Endothelial cell of umbilical vein (primary cell): ENCODE data around the gene GLT8D1. TPM values are rescaled to one million over a fixed set of nuclear protein-coding genes. Genes with fewer than 3 reads are reported as not detected.

ENCODE experiments used
- BruUV-seq: library from RNA; stranded (reverse); fragments of 400-500 nt; replicated peaks from 2 replicates; lab custom pipeline; 2021; lab: Mats Ljungman, UMichigan
- CTCF ChIA-PET: fragments of 300-600, 350-600 bp; sonication (Branson Sonifier 250); formaldehyde crosslinking; loops from one replicate; lab custom pipeline; 2021; ENCODE audit warnings: antibody characterized with exemption, inconsistent platforms; lab: Charles Lee
- POLR2A ChIA-PET: fragments of 300-600, 350-600 bp; sonication (Branson Sonifier 250); formaldehyde crosslinking; loops from one replicate; lab custom pipeline; 2021; ENCODE audit warnings: antibody characterized with exemption, inconsistent platforms; lab: Charles Lee
- DNase-seq: peaks from one replicate; pipeline ENCODE4 v3.0.0-alpha.2; 2011; ENCODE audit warnings: low read depth, low spot score
- FAIRE-seq: peaks from 2 replicates; lab custom pipeline; 2011; peaks lifted over from hg19 to GRCh38; lab: Jason Lieb, UNC
- H2AFZ ChIP-seq: 2 replicates; pipeline ENCODE4 v1.6.0; 2012; ENCODE audit warnings: low read depth, low read length, control low read depth, inconsistent platforms
- H3K27ac ChIP-seq: 2 replicates; pipeline ENCODE4 v1.5.1; 2011; ENCODE audit warnings: low read depth, mild to moderate bottlenecking, control low read depth, low read length, moderate library complexity; ENCODE audit not compliant: insufficient read depth
- H3K27me3 ChIP-seq, 2 experiments: 2 replicates each; pipeline versions ENCODE4 v1.6.0 to v1.6.1; 2011; ENCODE audit warnings: low read length in 2 of 2, mixed read lengths in 1 of 2; ENCODE audit not compliant: control insufficient read depth in 2 of 2, insufficient read depth in 2 of 2
- H3K36me3 ChIP-seq, 2 experiments: 2 replicates in 1 of 2; 3 replicates in 1 of 2; pipeline ENCODE4 v1.5.1; 2011; ENCODE audit warnings: low read length in 2 of 2, mild to moderate bottlenecking in 1 of 2, moderate library complexity in 1 of 2; ENCODE audit not compliant: control insufficient read depth in 2 of 2, insufficient read depth in 2 of 2; ENCODE audit errors: extremely low read depth in 1 of 2
- H3K4me1 ChIP-seq: 3 replicates; pipeline ENCODE4 v1.5.1; 2011; ENCODE audit warnings: mild to moderate bottlenecking, low read length; ENCODE audit not compliant: control insufficient read depth, insufficient read depth; ENCODE audit errors: extremely low read depth
- H3K4me2 ChIP-seq: 2 replicates; pipeline ENCODE4 v1.6.1; 2011; ENCODE audit warnings: low read length, control low read depth, mixed read lengths; ENCODE audit not compliant: insufficient read depth
- H3K4me3 ChIP-seq, 3 experiments: fragments of 200-600 bp in 1 of 3; sonication (generic), shearing (Covaris generic) in 1 of 3; replicated peaks in 1 of 3; 2 replicates each; pipeline ENCODE4 v1.5.1; 2011 to 2016; ENCODE audit warnings: control low read depth in 3 of 3, low read length in 3 of 3, mild to moderate bottlenecking in 2 of 3, inconsistent platforms in 1 of 3, low read depth in 1 of 3, moderate library complexity in 1 of 3; ENCODE audit not compliant: insufficient read depth in 1 of 3
- H3K79me2 ChIP-seq: 2 replicates; pipeline ENCODE4 v1.6.0; 2012; ENCODE audit warnings: low read length, inconsistent platforms; ENCODE audit not compliant: control insufficient read depth, insufficient read depth
- H3K9ac ChIP-seq: replicated peaks from 2 replicates; pipeline ENCODE3; 2011; ENCODE audit warnings: low read length, control low read depth; ENCODE audit not compliant: insufficient read depth; ENCODE audit errors: extremely low read depth
- H3K9me1 ChIP-seq: replicated peaks from 3 replicates; pipeline ENCODE4 v1.6.0; 2011; ENCODE audit warnings: mild to moderate bottlenecking, low read length; ENCODE audit not compliant: control insufficient read depth, insufficient read depth; ENCODE audit errors: extremely low read depth
- H3K9me3 ChIP-seq: replicated peaks from 2 replicates; pipeline ENCODE4 v1.5.1; 2012; ENCODE audit warnings: low read length, inconsistent platforms; ENCODE audit not compliant: control insufficient read depth, insufficient read depth
- H4K20me1 ChIP-seq: replicated peaks from 2 replicates; pipeline ENCODE3; 2011; ENCODE audit warnings: mild to moderate bottlenecking, low read length; ENCODE audit not compliant: control insufficient read depth, insufficient read depth; ENCODE audit errors: extremely low read depth
- CTCF ChIP-seq, 2 donors: IDR thresholded peaks; 1 replicate in 1 of 2; 2 replicates in 1 of 2; pipeline ENCODE4 v1.5.1; 2011; ENCODE audit warnings: low read length in 2 of 2, mild to moderate bottlenecking in 2 of 2, moderate library complexity in 2 of 2, control low read depth in 1 of 2, inconsistent platforms in 1 of 2, low read depth in 1 of 2; ENCODE audit not compliant: insufficient read depth in 1 of 2; ENCODE audit errors: extremely low read depth in 1 of 2
- EZH2 ChIP-seq: IDR thresholded peaks from 2 replicates; pipeline ENCODE4 v1.6.1; 2012; ENCODE audit warnings: borderline replicate concordance, low read depth, mild to moderate bottlenecking, moderate library complexity, low read length, inconsistent platforms; ENCODE audit not compliant: severe bottlenecking
- FOS ChIP-seq: IDR thresholded peaks from 2 replicates; pipeline ENCODE4 v1.6.1; 2011; ENCODE audit warnings: mild to moderate bottlenecking, low read length, moderate library complexity, borderline replicate concordance; ENCODE audit not compliant: insufficient read depth
- GATA2 ChIP-seq: IDR thresholded peaks from 2 replicates; pipeline ENCODE4 v1.7.0; 2011; ENCODE audit warnings: low read depth, mild to moderate bottlenecking, moderate library complexity, mixed read lengths, low read length; ENCODE audit not compliant: insufficient read length, insufficient read depth
- JUN ChIP-seq: IDR thresholded peaks from 2 replicates; pipeline ENCODE4 v1.6.1; 2011; ENCODE audit warnings: borderline replicate concordance, low read depth; ENCODE audit not compliant: insufficient read length, insufficient read depth
- MAX ChIP-seq: IDR thresholded peaks from 2 replicates; pipeline ENCODE4 v1.6.1; 2011; ENCODE audit not compliant: insufficient read depth, insufficient read length
- MYC ChIP-seq: IDR thresholded peaks from one replicate; pipeline ENCODE4 v1.6.1; 2011; ENCODE audit warnings: mild to moderate bottlenecking, low read depth, low read length
- POLR2A ChIP-seq: IDR thresholded peaks from 2 replicates; pipeline ENCODE4 v1.6.1; 2012; ENCODE audit warnings: low read depth, mild to moderate bottlenecking, control low read depth, low read length
- POLR2AphosphoS5 ChIP-seq: IDR thresholded peaks from 2 replicates; pipeline ENCODE4 v1.6.1; 2012; ENCODE audit warnings: low read depth, mild to moderate bottlenecking, control low read depth, low read length, moderate library complexity; ENCODE audit not compliant: insufficient read depth
- dilution Hi-C: fragments of 300-500 bp; cut with MboI; formaldehyde crosslinking; loops from one replicate; pipeline ENCODE4 v1.15.0; 2019; ENCODE audit warnings: low sequenced_read_pairs; ENCODE audit not compliant: extremely low pct_ligation_motif_present
- intact Hi-C: fragments of 100-400 bp; cut with micrococcal nuclease; formaldehyde crosslinking; loops from one replicate; pipeline ENCODE4 v1.10.0; 2022
- polyA plus RNA-seq, 4 experiments: library from polyadenylated mRNA; depleted of rRNA in 3 of 4; stranded (reverse) in 3 of 4; unstranded in 1 of 4; fragments of >200 nt; gene quantifications; 2 replicates each; pipeline versions ENCODE4 v1.2.1 to v1.2.3, GENCODE V29; 2011 to 2012; ENCODE audit warnings: missing spikeins in 1 of 4
- total RNA-seq: library from RNA; stranded (reverse); gene quantifications from 2 replicates; pipeline ENCODE4 v1.2.3, GENCODE V29; 2021

The GLT8D1 gene
- total and polyA plus RNA-seq, 2 donors (not counting 3 experiments of a cell fraction or from before 2014, with no cell fraction given), result 63.7 to 73.5 TPM

GRCh38 chr3:52743721-52744120, 38.1 kb upstream of the GLT8D1 start:
- no peaks in the 10 kb centered on the region for H3K9me3 ChIP-seq
- no peaks in the 10 kb centered on the region for H3K79me2 ChIP-seq
- FAIRE-seq (no peak), DNase-seq (no peak)
- peaks cover 9 to 20% of the 10 kb centered on the region in 2 experiments for H3K36me3 ChIP-seq
- TF ChIP-seq CTCF (IDR thresholded peaks at IDR 0.05; ENCODE audit: extremely low read depth in 1 of 2, insufficient read depth in 1 of 2, low read depth in 1 of 2, low read length in 2 of 2) (no peak), JUN (no peak), POLR2A (no peak), MAX (no peak), EZH2 (no peak), FOS (no peak), GATA2 (no peak), MYC (no peak), POLR2AphosphoS5 (no peak)
- H3K4me1 ChIP-seq, result no peaks in the 10 kb centered on the region
- POLR2A ChIA-PET, result no interaction called here
- dilution Hi-C loops (no loop called here), intact Hi-C loops (loop anchor here (2.0 to 5.0 kb wide), 2 partner anchors 191 to 244 kb away; no protein-coding TSS in a partner anchor)
- H4K20me1 ChIP-seq, result no peaks in the 10 kb centered on the region
- no TSS peak for BruUV-seq
- no peaks in the 10 kb centered on the region for H3K9me1 ChIP-seq
- no peak overlapping the region for H3K9ac ChIP-seq
- no peaks in the 10 kb centered on the region for H3K27me3 ChIP-seq
- H3K4me2 ChIP-seq, result no peak overlapping the region
- H3K4me3 ChIP-seq, result no peak overlapping the region
- no peak overlapping the region for H3K27ac ChIP-seq
- no peak overlapping the region for H2AFZ ChIP-seq
- CTCF ChIA-PET, result interaction anchor here (0.6 to 2.6 kb wide), 10 partner anchors 9 to 244 kb away, joined by 3 to 15 read pairs (median 4); no protein-coding TSS in a partner anchor
